Neutrophil (primary cell): ENCODE data around the gene GMDS.

Experiments
- H3K27ac ChIP-seq: fragments of 200-600 bp; sonication (generic); 2 replicates; pipeline ENCODE4 v1.5.1; 2016; ENCODE audit warnings: mild to moderate bottlenecking, moderate library complexity
- H3K27me3 ChIP-seq: fragments of 200-600 bp; sonication (generic); 2 replicates; pipeline ENCODE4 v1.6.0; 2016; ENCODE audit warnings: mild to moderate bottlenecking
- H3K36me3 ChIP-seq: fragments of 200-600 bp; sonication (generic); 2 replicates; pipeline ENCODE4 v1.5.1; 2017
- H3K4me1 ChIP-seq, 2 experiments: fragments of 200-600 bp in 1 of 2; sonication (generic) in 1 of 2; 1 replicate in 1 of 2; 2 replicates in 1 of 2; pipeline versions ENCODE4 v1.5.1 to v1.6.1; 2013 to 2016; ENCODE audit warnings: low read depth in 1 of 2, low read length in 1 of 2, mild to moderate bottlenecking in 1 of 2, moderate library complexity in 1 of 2; ENCODE audit not compliant: control insufficient read depth in 1 of 2, insufficient read depth in 1 of 2
- H3K4me3 ChIP-seq, 2 experiments: fragments of 200-600 bp in 1 of 2; sonication (generic) in 1 of 2; 1 replicate in 1 of 2; 2 replicates in 1 of 2; pipeline ENCODE4 v1.5.1; 2013 to 2016; ENCODE audit warnings: low read depth in 1 of 2, low read length in 1 of 2, mild to moderate bottlenecking in 1 of 2, moderate library complexity in 1 of 2
- H3K9me3 ChIP-seq: fragments of 200-600 bp; sonication (generic); 2 replicates; pipeline ENCODE4 v1.5.1; 2016
- CTCF ChIP-seq: fragments of 200-600 bp; sonication (generic); IDR thresholded peaks from 2 replicates; pipeline ENCODE4 v1.5.1; 2016; ENCODE audit warnings: antibody characterized with exemption

The GMDS gene

GRCh38 chr6:1801401-1801800 lies 444.0 kb downstream of the GMDS start:
- Histone ChIP-seq H3K4me3 (no peak overlapping the region), H3K36me3 (no peaks in the 10 kb centered on the region)
- TF ChIP-seq CTCF: no peak

GRCh38 chr6:1800845-1801244 lies 444.6 kb downstream of the GMDS start:
- no peaks in the 10 kb centered on the region for H3K36me3 ChIP-seq
- TF ChIP-seq CTCF: no peak
- H3K27me3 ChIP-seq: no peaks in the 10 kb centered on the region
- H3K27ac ChIP-seq: no peak overlapping the region
- no peaks in the 10 kb centered on the region for H3K9me3 ChIP-seq
- H3K4me1 ChIP-seq: no peaks in the 10 kb centered on the region
- no peak overlapping the region for H3K4me3 ChIP-seq

More at GRCh38 chr6:1801401-1801800, 444.0 kb downstream of the GMDS start:
- Histone ChIP-seq H3K27ac (no peak overlapping the region), H3K9me3 (no peaks in the 10 kb centered on the region), H3K4me1 (no peaks in the 10 kb centered on the region), H3K27me3 (no peaks in the 10 kb centered on the region)

- TF ChIP-seq CTCF: no peak
- Histone ChIP-seq H3K9me3 (no peaks in the 10 kb centered on the region), H3K27me3 (no peaks in the 10 kb centered on the region), H3K4me1 (no peaks in the 10 kb centered on the region), H3K27ac (no peak overlapping the region), H3K36me3 (no peaks in the 10 kb centered on the region), H3K4me3 (no peak overlapping the region)
Observed at GRCh38 chr6:1798965-1799325, 446.5 kb downstream of the GMDS start.

- Histone ChIP-seq H3K36me3 (no peaks in the 10 kb centered on the region), H3K9me3 (no peaks in the 10 kb centered on the region), H3K4me1 (no peaks in the 10 kb centered on the region), H3K27ac (no peak overlapping the region), H3K4me3 (no peak overlapping the region), H3K27me3 (no peaks in the 10 kb centered on the region)
- TF ChIP-seq CTCF: no peak
Observed at GRCh38 chr6:1798303-1798964, 447.0 kb downstream of the GMDS start.

- no peaks in the 10 kb centered on the region for H3K4me1 ChIP-seq
- no peaks in the 10 kb centered on the region for H3K9me3 ChIP-seq
- no peak overlapping the region for H3K4me3 ChIP-seq
- no peak overlapping the region for H3K27ac ChIP-seq
- no peaks in the 10 kb centered on the region for H3K27me3 ChIP-seq
- TF ChIP-seq CTCF: no peak
- H3K36me3 ChIP-seq: no peaks in the 10 kb centered on the region
Observed at GRCh38 chr6:1797801-1798200, 447.6 kb downstream of the GMDS start.
